HS-5 (cell line): ENCODE measurements around the gene SHANK3.

Source experiments
- DNase-seq: peaks from one replicate; pipeline ENCODE4 v3.0.0-alpha.2; 2012; ENCODE audit warnings: low read depth

The SHANK3 gene

GRCh38 chr22:50713571-50714056, 41.0 kb downstream of the SHANK3 start:
- no peak for DNase-seq

GRCh38 chr22:50714150-50714549, 41.5 kb downstream of the SHANK3 start:
- DNase-seq, result no peak

- no peak for DNase-seq
Measured at GRCh38 chr22:50714631-50715179, 42.1 kb downstream of the SHANK3 start.

- DNase-seq, result no peak
Measured at GRCh38 chr22:50715250-50715649, 42.6 kb downstream of the SHANK3 start.

- DNase-seq, result no peak
Measured at GRCh38 chr22:50715776-50716175, 43.2 kb downstream of the SHANK3 start.

- no peak for DNase-seq
Measured at GRCh38 chr22:50716290-50717024, 43.8 kb downstream of the SHANK3 start.

GRCh38 chr22:50717709-50718351, 45.2 kb downstream of the SHANK3 start:
- DNase-seq, result no peak

- DNase-seq, result no peak
Measured at GRCh38 chr22:50718352-50718709, 45.7 kb downstream of the SHANK3 start.

- no peak for DNase-seq
Measured at GRCh38 chr22:50719814-50720300, 47.2 kb downstream of the SHANK3 start.

- DNase-seq, result no peak
Measured at GRCh38 chr22:50720301-50721256, 48.0 kb downstream of the SHANK3 start.

- DNase-seq, result no peak
Measured at GRCh38 chr22:50721257-50721844, 48.7 kb downstream of the SHANK3 start.

- DNase-seq, result no peak
Measured at GRCh38 chr22:50722048-50722701, 49.6 kb downstream of the SHANK3 start.
